HepG2 (cell line): ENCODE data around the gene TBL3. TPM values are rescaled to one million over a fixed set of nuclear protein-coding genes. Genes with fewer than 3 reads are reported as not detected.

Source experiments
- BCL6 ChIP-seq: IDR thresholded peaks from 2 replicates; pipeline ENCODE4 v1.6.1; 2016; ENCODE audit warnings: missing genetic modification reagents, missing compliant biosample characterization
- KDM1A ChIP-seq: IDR thresholded peaks from 2 replicates; pipeline ENCODE4 v1.6.1; 2016; ENCODE audit warnings: missing compliant biosample characterization
- MTA1 ChIP-seq: sonication (generic); formaldehyde crosslinking; IDR thresholded peaks from 2 replicates; pipeline ENCODE4 v1.4.0; 2020; ENCODE audit warnings: missing genetic modification reagents, mild to moderate bottlenecking, borderline replicate concordance
- MXI1 ChIP-seq: IDR thresholded peaks from 3 replicates; pipeline ENCODE4 v1.6.1; 2012; ENCODE audit warnings: low read depth, low read length, inconsistent platforms, borderline replicate concordance
- NR1H2 ChIP-seq: sonication (generic); formaldehyde crosslinking; IDR thresholded peaks from 2 replicates; pipeline ENCODE4 v1.8.1; 2022; ENCODE audit warnings: low read depth, missing genetic modification reagents, borderline replicate concordance
- SMAD9 ChIP-seq: sonication (generic); formaldehyde crosslinking; IDR thresholded peaks from 2 replicates; pipeline ENCODE4 v1.5.1; 2020; ENCODE audit warnings: mild to moderate bottlenecking, missing genetic modification reagents
- SMYD3 ChIP-seq: sonication (generic); formaldehyde crosslinking; IDR thresholded peaks from 2 replicates; pipeline ENCODE4 v1.8.1; 2023; ENCODE audit warnings: mild to moderate bottlenecking, missing genetic modification reagents
- SPEN ChIP-seq: sonication (generic); formaldehyde crosslinking; IDR thresholded peaks from 2 replicates; pipeline ENCODE4 v1.5.1; 2020; ENCODE audit warnings: low read depth, mild to moderate bottlenecking, missing genetic modification reagents
- SYNCRIP ChIP-seq: fragments of 200-400 bp; formaldehyde crosslinking; IDR thresholded peaks from 2 replicates; pipeline ENCODE4 v1.6.1; 2018; ENCODE audit warnings: mild to moderate bottlenecking, low read depth, low read length; ENCODE audit not compliant: insufficient read depth
- ZBTB21 ChIP-seq: sonication (generic); formaldehyde crosslinking; IDR thresholded peaks from 2 replicates; pipeline ENCODE4 v1.4.0; 2020; ENCODE audit warnings: missing genetic modification reagents
- ZNF143 ChIP-seq: sonication (generic); formaldehyde crosslinking; IDR thresholded peaks from 2 replicates; pipeline ENCODE4 v1.4.0; 2020; ENCODE audit warnings: missing genetic modification reagents
- ZNF343 ChIP-seq: sonication (generic); formaldehyde crosslinking; IDR thresholded peaks from 2 replicates; pipeline ENCODE4 v1.4.0; 2020; ENCODE audit warnings: mild to moderate bottlenecking, missing genetic modification reagents
- polyA plus RNA-seq, 8 experiments: library from polyadenylated mRNA; depleted of rRNA in 3 of 8; stranded (reverse) in 7 of 8; unstranded in 1 of 8; fragments of >200 nt; fragmentation: Illumina TruSeq in 4 of 8; extraction: Trizol in 4 of 8; gene quantifications; 2 replicates each; pipeline versions ENCODE4 v1.2.1 to v1.2.3, GENCODE V29; 2011 to 2016; ENCODE audit warnings: low read depth in 4 of 8, missing spikeins in 1 of 8, mixed read lengths in 1 of 8; ENCODE audit not compliant: insufficient read depth in 1 of 8
- total RNA-seq, 5 experiments: library from RNA; depleted of rRNA; stranded (reverse); fragments of >200 nt; fragmentation: Illumina TruSeq; extraction: Trizol; gene quantifications; 2 replicates each; pipeline ENCODE4 v1.2.3, GENCODE V29; 2016; ENCODE audit warnings: low read depth in 1 of 5
- TF ChIP-seq, protein P1 (sequence below): sonication (generic); formaldehyde crosslinking; IDR thresholded peaks from 2 replicates; pipeline ENCODE4 v1.5.1; 2020; ENCODE audit warnings: mild to moderate bottlenecking, missing genetic modification reagents, borderline replicate concordance
- TF ChIP-seq, protein P2 (sequence below): sonication (generic); formaldehyde crosslinking; conservative IDR thresholded peaks from 2 replicates; pipeline ENCODE4 v1.4.0; 2020; ENCODE audit warnings: missing genetic modification reagents
- TF ChIP-seq, protein P3 (sequence below): sonication (generic); formaldehyde crosslinking; IDR thresholded peaks from 2 replicates; pipeline ENCODE4 v1.8.0; 2022; ENCODE audit warnings: mild to moderate bottlenecking, missing genetic modification reagents; ENCODE audit not compliant: insufficient replicate concordance
- TF ChIP-seq, protein P4 (sequence below): sonication (generic); formaldehyde crosslinking; IDR thresholded peaks from 2 replicates; pipeline ENCODE4 v1.9.0; 2021; ENCODE audit warnings: missing genetic modification reagents, borderline replicate concordance

TBL3 gene
- total and polyA plus RNA-seq, 2 of the 13 experiments (the other 11 are each of a cell fraction or from before 2014, with no cell fraction given) = 16.8 to 38.0 TPM

DNA sequence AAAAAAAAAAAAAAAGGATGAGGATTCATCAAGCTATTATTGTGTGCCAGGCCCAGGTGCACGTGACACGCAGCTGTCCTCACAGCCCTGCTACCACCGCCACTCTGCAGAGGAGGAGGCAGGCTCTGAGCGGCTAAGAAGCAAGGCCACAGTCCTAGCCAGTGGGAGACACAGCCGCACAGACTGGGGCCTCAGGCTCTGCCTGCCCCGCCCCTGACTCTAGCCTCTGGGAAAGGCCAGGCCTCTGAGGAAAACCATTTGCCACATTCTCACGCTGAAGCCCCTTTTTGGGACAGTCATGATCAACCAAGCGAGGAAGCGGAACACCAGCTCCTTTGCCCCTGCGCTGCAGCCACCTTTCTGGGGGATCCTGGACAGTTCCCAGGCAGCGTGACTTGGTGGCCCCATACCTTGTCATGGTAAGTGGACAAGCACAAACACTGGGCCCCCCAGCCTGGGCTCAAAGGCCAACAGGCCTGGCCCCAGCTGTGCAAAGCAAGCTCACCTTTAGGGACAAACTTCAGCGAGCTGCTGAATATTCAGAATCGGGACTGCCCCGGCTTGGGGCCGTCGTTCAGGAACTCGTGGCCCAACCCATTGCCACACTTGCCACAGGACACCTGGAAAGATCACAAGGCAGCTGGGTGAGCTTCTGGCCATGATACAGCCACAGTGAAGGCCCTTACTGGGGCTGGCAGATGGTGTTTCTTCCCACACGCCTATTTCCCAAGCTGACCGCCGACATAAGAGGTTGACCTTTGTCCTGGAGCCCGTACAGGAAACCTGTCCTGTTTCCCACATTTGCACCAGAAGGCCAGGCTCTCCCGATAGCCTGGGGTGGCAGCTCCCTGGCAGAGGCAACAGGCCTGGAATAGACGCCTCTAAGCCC lies 31.3 kb upstream of the TBL3 start (continued):
- TF ChIP-seq, protein P1, sequence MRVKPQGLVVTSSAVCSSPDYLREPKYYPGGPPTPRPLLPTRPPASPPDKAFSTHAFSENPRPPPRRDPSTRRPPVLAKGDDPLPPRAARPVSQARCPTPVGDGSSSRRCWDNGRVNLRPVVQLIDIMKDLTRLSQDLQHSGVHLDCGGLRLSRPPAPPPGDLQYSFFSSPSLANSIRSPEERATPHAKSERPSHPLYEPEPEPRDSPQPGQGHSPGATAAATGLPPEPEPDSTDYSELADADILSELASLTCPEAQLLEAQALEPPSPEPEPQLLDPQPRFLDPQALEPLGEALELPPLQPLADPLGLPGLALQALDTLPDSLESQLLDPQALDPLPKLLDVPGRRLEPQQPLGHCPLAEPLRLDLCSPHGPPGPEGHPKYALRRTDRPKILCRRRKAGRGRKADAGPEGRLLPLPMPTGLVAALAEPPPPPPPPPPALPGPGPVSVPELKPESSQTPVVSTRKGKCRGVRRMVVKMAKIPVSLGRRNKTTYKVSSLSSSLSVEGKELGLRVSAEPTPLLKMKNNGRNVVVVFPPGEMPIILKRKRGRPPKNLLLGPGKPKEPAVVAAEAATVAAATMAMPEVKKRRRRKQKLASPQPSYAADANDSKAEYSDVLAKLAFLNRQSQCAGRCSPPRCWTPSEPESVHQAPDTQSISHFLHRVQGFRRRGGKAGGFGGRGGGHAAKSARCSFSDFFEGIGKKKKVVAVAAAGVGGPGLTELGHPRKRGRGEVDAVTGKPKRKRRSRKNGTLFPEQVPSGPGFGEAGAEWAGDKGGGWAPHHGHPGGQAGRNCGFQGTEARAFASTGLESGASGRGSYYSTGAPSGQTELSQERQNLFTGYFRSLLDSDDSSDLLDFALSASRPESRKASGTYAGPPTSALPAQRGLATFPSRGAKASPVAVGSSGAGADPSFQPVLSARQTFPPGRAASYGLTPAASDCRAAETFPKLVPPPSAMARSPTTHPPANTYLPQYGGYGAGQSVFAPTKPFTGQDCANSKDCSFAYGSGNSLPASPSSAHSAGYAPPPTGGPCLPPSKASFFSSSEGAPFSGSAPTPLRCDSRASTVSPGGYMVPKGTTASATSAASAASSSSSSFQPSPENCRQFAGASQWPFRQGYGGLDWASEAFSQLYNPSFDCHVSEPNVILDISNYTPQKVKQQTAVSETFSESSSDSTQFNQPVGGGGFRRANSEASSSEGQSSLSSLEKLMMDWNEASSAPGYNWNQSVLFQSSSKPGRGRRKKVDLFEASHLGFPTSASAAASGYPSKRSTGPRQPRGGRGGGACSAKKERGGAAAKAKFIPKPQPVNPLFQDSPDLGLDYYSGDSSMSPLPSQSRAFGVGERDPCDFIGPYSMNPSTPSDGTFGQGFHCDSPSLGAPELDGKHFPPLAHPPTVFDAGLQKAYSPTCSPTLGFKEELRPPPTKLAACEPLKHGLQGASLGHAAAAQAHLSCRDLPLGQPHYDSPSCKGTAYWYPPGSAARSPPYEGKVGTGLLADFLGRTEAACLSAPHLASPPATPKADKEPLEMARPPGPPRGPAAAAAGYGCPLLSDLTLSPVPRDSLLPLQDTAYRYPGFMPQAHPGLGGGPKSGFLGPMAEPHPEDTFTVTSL (CRISPR knock-in tag) = peak; percentile 32; the same call in 1 of the 2 replicates
- TF ChIP-seq SMAD9 (CRISPR knock-in tag) = no peak
- TF ChIP-seq SPEN = peak; percentile 33
- no peak for TF ChIP-seq ZBTB21
- TF ChIP-seq SMYD3 (CRISPR knock-in tag) = peak; percentile 64; the same call in 1 of the 2 replicates
- TF ChIP-seq, protein P2, sequence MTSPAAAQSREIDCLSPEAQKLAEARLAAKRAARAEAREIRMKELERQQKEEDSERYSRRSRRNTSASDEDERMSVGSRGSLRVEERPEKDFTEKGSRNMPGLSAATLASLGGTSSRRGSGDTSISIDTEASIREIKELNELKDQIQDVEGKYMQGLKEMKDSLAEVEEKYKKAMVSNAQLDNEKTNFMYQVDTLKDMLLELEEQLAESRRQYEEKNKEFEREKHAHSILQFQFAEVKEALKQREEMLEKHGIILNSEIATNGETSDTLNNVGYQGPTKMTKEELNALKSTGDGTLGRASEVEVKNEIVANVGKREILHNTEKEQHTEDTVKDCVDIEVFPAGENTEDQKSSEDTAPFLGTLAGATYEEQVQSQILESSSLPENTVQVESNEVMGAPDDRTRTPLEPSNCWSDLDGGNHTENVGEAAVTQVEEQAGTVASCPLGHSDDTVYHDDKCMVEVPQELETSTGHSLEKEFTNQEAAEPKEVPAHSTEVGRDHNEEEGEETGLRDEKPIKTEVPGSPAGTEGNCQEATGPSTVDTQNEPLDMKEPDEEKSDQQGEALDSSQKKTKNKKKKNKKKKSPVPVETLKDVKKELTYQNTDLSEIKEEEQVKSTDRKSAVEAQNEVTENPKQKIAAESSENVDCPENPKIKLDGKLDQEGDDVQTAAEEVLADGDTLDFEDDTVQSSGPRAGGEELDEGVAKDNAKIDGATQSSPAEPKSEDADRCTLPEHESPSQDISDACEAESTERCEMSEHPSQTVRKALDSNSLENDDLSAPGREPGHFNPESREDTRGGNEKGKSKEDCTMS (CRISPR knock-in tag) = no peak
- TF ChIP-seq MXI1 = peak; percentile 72; the same call in 1 of the 3 replicates
- TF ChIP-seq NR1H2 (CRISPR knock-in tag) = no peak
- 0 out of 2 replicates have a peak, but pooled peaks have one; percentile 52 for TF ChIP-seq ZNF343 (CRISPR knock-in tag)
- peak; percentile 37 for TF ChIP-seq ZNF143
- TF ChIP-seq SYNCRIP = no peak
- TF ChIP-seq, protein P3, sequence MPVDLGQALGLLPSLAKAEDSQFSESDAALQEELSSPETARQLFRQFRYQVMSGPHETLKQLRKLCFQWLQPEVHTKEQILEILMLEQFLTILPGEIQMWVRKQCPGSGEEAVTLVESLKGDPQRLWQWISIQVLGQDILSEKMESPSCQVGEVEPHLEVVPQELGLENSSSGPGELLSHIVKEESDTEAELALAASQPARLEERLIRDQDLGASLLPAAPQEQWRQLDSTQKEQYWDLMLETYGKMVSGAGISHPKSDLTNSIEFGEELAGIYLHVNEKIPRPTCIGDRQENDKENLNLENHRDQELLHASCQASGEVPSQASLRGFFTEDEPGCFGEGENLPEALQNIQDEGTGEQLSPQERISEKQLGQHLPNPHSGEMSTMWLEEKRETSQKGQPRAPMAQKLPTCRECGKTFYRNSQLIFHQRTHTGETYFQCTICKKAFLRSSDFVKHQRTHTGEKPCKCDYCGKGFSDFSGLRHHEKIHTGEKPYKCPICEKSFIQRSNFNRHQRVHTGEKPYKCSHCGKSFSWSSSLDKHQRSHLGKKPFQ = no peak
- peak; percentile 75 for TF ChIP-seq BCL6 (CRISPR knock-in tag)
- no peak for TF ChIP-seq KDM1A (CRISPR knock-in tag)
- TF ChIP-seq, protein P4, sequence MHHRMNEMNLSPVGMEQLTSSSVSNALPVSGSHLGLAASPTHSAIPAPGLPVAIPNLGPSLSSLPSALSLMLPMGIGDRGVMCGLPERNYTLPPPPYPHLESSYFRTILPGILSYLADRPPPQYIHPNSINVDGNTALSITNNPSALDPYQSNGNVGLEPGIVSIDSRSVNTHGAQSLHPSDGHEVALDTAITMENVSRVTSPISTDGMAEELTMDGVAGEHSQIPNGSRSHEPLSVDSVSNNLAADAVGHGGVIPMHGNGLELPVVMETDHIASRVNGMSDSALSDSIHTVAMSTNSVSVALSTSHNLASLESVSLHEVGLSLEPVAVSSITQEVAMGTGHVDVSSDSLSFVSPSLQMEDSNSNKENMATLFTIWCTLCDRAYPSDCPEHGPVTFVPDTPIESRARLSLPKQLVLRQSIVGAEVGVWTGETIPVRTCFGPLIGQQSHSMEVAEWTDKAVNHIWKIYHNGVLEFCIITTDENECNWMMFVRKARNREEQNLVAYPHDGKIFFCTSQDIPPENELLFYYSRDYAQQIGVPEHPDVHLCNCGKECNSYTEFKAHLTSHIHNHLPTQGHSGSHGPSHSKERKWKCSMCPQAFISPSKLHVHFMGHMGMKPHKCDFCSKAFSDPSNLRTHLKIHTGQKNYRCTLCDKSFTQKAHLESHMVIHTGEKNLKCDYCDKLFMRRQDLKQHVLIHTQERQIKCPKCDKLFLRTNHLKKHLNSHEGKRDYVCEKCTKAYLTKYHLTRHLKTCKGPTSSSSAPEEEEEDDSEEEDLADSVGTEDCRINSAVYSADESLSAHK (CRISPR knock-in tag) = no peak
- TF ChIP-seq MTA1 = peak; percentile 92
